H1 (cell line): ENCODE results near the gene CHI3L1. TPM values are rescaled to one million over a fixed set of nuclear protein-coding genes. Genes with fewer than 3 reads are reported as not detected.

Source experiments
- HDAC6 ChIP-seq: IDR thresholded peaks from one replicate; pipeline ENCODE4 v1.7.1; 2012; ENCODE audit warnings: low read depth, mild to moderate bottlenecking, inconsistent platforms, low read length, moderate library complexity
- KDM1A ChIP-seq: fragments of 200-600, 300-600 bp; sonication (generic); IDR thresholded peaks from 2 replicates; pipeline ENCODE4 v1.7.1; 2016; ENCODE audit warnings: mild to moderate bottlenecking, low read length, borderline replicate concordance
- SIX5 ChIP-seq: IDR thresholded peaks from 2 replicates; pipeline ENCODE4 v1.6.1; 2011; ENCODE audit warnings: mild to moderate bottlenecking, low read depth, low read length
- SP2 ChIP-seq: IDR thresholded peaks from 2 replicates; pipeline ENCODE4 v1.6.1; 2012; ENCODE audit warnings: mild to moderate bottlenecking, low read length, inconsistent platforms
- TAF7 ChIP-seq: optimal IDR thresholded peaks from 2 replicates; pipeline ENCODE3; 2011; ENCODE audit warnings: low read depth, mild to moderate bottlenecking, inconsistent platforms, low read length, moderate library complexity, borderline replicate concordance
- polyA plus RNA-seq, 7 experiments: library from polyadenylated mRNA; depleted of rRNA in 3 of 7; stranded (reverse) in 5 of 7; unstranded in 2 of 7; fragments of >200 nt in 5 of 7; fragments of 200-250 nt in 2 of 7; gene quantifications; 1 replicate in 5 of 7; 2 replicates in 1 of 7; 4 replicates in 1 of 7; pipeline versions ENCODE4 v1.2.1 to v1.2.3, GENCODE V29; 2011 to 2013; ENCODE audit warnings: missing spikeins in 2 of 7, mixed read lengths in 2 of 7
- total RNA-seq: library from RNA; stranded (reverse); fragmentation: NEBNext Ultra II Directional; extraction: Animal tissue kit (Norgen Biotek cat#: 25700); gene quantifications from 2 replicates; pipeline ENCODE4 v1.2.1, GENCODE V29; 2021

Gene CHI3L1
- total and polyA plus RNA-seq, 2 of the 8 experiments (the other 6 are each of a cell fraction or from before 2014, with no cell fraction given) = 1.0 TPM; not detected in 1

GRCh38 chr1:203168991-203169390 is 17.5 kb downstream of the CHI3L1 start (continued):
- no peak for TF ChIP-seq SIX5
- TF ChIP-seq SP2 = no peak
- TF ChIP-seq KDM1A = no peak
- no peak for TF ChIP-seq HDAC6
- TF ChIP-seq TAF7 = no peak
